Eye (tissue), 1 donor: Measurements from ENCODE around the gene THBS3.
"Not testable (repeated sequence)": the region's sequence is repeated elsewhere in the genome, so short reads cannot be mapped to it uniquely, and the experiment has no call there.

ENCODE experiments used
- DNase-seq: peaks from one replicate; pipeline ENCODE4 v3.0.0-alpha.2; 2015

The THBS3 gene

DNA sequence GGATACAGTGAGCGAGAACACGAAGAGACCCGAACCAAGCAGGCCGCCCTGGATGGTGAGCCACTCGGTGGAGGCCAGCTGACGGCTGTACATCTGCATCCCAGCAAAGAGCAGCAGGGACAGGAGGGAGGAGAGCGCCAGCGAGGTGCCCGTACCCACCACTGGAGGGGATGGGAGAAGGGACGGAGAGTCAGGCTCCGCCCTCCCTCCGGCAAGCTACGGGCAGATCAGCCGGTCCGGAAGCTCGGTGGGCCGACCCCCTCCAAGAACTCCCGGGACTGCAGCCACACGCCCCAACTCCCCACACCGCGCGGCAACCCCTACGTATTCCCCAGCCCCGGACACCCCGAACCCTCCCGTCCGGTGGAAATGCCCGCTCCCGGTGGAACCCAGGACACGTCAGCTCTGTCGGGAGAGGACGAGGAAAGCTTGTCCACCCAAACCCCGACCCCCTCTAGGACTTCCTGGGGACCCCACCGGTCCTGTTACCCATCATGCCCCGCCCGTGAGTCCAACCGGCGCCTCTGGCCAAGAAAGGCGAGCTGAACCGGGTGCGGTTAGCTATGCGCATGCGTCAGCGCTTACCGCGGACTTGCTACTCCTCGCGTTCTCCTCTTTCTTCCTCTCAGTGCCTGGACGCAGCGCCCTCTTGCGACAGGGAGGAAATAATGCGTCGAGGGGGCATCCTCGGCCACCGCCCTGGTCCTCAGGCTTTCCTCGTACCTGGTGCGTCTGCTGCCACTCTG lies 34.8 kb downstream of the THBS3 start, which contains the start of gene KRTCAP2:
KRTCAP2 (minus strand) TSS at position 573 of the 746 bp plus-strand sequence; CDS start at position 493, 80 bp downstream.
- peak; percentile 99 for DNase-seq

DNA sequence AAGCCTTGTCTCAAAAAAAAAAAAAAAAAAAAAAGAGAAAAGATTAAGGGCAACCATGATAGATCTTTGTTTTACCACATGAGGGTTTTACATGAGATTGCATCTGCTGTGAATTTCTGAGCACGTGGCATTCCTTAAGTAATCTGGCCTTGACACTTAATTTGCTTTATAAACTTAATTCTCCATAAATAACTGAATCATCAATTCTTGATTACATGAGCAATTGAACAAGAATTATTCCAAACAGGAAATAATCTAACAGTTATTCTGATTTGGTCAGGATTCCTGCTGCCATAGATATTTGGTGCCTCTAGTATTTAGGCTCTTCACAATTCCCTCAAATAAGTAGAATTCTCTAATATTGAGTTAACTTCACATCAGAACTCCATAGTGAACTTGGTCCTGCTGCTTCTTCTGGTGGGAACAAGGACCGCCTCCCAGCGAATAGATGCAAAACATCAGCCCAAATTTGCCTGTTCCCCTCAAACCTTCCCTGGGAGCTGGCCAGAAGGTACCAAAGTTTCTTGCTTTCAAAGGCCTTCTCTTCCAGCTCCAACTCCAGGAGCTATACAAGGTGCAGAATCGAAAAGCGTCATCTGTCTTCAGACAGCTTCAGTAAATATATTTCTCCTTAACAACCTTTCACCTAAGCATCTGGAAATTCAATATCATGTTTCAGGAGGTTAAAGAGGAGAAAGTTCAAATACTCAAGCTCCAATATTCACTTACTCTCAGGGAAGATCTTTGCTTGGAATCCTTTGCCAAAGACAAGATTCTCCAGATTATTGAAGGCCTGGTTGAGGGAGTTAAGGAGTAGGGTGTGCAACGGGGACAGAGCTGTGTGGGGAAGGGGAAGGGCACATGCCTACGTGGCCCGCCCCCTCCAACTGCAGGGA lies 35.6 kb downstream of the THBS3 start:
- no peak for DNase-seq

DNA sequence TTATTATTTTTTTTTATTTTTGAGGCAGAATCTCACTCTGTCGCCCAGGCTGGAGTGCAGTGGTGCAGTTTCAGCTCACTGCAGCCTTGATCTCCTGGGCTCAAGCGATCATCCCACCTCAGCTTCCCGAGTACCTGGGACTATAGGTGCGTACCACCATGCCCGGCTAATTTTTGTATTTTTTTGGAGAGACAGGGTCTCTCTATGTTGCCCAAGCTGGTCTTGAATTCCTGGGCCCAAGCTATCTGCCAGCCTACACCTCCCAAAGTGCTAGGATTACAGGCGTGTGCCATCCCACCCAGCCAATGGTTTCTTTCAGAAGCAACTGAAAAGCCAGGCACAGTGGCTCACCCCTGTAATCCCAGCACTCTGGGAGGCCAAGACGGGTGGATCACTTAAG lies 36.9 kb downstream of the THBS3 start:
- no peak for DNase-seq

DNA sequence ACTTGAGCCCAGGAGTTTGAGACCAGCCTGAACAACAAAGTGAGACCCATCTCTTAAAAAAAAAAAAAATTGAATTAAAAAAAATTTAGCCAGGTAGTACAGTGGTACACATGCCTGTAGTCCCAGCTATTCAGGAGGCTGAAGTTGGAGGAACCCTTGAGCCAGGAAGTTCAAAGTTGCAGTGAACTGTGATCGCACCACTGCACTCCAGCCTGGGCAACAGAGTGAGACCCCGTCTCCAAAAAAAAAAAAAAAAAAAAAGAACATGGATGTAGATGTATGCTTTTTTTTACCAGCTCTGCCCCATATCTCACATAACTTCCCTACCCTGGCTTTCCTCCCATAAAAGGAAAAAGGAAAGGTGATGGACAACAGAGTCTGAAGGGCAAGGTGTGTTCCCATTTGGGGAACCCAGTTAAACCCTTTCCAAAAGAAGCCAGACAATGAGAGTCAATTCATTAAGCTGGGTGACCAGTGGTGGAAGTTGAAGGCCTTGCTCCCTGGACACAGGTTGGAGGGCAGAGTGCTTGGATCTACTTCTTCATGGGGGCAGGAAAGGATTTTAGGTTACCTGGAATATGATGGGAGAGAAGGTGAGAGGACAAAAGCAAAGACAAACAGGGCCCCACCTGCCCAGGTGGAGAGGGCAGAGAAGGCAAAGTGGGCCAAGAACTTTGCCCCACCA lies 37.5 kb downstream of the THBS3 start:
- no peak for DNase-seq

DNA sequence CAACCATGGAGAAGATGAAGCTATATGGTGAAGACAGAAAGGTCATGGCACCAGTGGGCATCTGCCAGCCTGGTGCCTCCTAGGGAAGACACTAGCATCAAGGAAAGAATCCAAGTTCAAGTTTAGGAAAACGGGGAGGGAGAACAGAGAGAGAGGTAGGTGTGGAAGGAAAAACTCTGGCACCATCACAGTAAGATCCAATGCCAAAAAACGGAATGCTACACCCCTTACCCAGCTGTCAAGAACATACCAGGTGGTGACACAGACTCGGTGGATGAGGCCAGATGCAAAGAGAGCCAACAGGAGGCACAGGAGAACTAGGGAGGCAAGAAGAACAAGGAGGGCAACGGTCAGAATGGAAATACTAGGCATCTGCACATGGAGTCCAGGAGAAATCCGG lies 38.2 kb downstream of the THBS3 start:
- no peak for DNase-seq

GRCh38 chr1:155168456-155169210 lies 39.1 kb downstream of the THBS3 start:
- no peak for DNase-seq

- not testable (repeated sequence) for DNase-seq
Observed at GRCh38 chr1:155168105-155168445, 39.6 kb downstream of the THBS3 start.

DNA sequence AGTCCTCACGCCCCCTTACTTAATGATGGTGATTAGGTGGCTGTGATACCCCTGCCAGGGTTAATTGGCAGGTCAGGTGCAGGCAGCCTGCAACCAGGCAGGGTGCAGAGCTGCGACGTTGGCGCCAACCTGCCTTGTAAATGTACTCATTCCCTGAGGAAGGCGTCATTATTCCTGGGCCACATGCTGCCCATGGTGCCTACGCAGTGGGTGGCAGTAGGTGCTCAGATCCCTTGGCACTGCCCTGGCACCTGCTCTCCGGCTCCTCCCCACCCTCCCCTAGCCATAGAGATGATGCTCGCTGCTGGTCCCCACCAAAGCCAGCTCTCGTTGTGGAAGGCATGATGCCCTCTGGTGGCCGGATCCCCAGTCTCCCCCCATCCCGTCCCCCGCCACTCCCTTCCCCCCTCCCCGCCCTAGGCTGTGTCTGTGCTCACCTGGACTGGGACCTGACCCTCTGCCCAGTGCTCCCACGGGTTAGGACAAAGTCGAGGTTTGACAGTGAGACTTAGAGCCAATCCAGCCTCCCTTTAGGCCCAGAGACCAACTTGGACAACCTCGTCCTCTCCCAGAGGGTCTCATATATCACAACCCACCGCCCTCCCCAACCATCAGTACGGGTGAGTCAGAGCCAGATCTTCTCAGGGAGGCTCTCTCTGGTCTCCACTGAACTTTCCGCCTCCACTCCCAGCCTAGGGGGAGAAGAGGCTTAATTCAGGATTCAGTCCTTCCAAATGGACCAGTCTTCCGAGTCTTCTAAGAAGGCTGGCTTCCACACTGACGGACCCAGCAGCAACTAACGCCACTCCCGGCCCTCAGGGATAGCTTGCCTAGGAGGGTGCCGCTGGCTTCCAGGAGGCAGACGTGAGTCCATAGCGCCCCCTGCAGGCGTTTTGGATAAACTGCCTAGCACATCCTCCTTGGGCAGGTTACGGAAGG lies 40.3 kb downstream of the THBS3 start:
- DNase-seq = peak; percentile 95

DNA sequence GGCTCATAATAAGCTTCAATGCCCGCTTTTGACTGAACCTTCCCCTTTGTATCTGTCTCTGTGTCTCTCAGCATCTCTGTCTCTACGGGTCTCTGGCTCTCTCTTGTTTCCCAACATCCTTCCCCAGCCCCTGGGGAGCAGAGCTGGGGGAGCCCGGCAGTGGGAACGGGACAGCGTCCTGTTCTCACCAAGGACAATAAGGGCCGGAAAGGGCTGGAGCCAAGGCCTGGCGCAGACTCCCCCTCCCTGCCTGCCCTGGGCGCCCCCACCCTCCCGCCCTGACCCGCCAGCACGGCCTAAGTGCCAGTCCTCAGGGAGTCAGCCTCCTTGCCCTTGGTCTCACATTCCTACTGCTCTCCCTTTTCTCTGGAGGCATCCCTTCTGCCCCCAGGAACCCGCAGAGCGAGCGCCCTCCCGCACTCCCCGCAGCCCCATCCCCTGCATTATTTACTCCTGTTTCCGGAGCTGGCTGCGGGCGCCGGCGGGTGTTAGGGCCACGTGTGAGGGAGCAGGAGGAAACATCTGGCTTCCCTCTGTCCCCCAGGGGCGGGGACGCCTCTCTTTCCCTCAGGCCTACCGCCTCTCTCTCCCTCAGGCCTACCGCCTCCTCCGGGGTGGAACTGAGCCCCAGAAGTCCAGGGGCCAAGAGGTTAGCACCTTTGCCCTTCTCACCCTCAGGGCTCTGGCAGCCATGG lies 41.1 kb downstream of the THBS3 start:
- DNase-seq = peak; percentile 73

- DNase-seq = no peak
Observed at GRCh38 chr1:155166051-155166470, 41.6 kb downstream of the THBS3 start.

DNA sequence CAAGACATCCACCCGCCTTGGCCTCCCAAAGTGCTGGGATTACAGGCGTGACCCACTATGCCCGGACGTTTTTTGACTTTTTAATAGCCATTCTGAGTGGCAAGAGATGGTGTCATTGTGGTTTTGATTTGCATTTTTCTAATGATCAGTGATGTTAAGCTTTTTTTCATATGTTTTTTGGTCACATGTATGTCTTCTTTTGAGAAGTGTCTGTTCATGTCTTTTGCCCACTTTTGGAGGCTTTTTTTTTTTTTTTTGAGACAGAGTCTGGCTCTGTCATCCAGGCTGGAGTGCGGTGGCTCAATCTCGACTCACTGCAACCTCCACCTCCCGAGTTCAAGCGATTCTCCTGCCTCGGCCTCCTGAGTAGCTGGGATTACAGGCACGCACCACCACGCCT lies 43.1 kb downstream of the THBS3 start:
- not testable (repeated sequence) for DNase-seq

- not testable (repeated sequence) for DNase-seq
Observed at GRCh38 chr1:155163785-155164184, 43.9 kb downstream of the THBS3 start.

DNA sequence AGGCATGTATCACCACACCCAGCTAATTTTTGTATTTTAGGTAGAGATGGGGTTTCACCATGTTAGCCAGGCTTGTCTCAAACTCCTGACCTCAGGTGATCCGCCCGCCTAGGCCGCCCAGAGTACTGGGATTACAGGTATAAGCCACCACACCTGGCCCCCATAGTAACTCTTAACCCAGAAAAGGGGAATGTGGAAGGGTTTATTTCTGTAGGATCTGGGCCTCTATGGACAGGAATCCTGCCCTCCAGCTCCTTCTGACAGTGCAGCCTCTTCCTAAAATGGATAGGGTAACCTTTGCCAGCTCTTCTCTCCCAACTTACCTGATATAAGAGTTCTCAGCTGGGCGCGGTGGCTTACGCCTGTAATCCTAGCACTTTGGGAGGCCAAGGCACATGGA lies 45.1 kb downstream of the THBS3 start:
- not testable (repeated sequence) for DNase-seq

GRCh38 chr1:155160128-155160527 lies 47.6 kb downstream of the THBS3 start:
- no peak for DNase-seq

DNA sequence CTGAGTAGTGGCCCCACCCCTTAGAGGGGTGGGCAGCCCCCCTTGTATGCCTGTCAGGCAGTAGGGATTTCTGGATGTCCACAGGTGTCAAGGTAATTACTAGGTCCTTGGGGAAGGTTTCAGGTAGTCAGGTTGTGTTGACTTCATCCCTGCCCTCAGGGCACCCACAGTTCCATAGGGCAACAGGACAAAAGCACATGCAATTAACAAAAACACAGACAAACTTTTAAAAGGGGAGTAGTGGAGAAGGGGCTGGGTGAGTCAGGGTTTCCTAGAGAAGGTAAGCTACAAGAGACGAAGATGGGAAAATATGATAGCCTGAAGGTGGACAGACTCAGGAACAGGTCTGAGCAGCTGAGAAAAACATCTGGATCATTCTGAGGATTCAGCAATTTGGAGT lies 48.7 kb downstream of the THBS3 start:
- DNase-seq = no peak

DNA sequence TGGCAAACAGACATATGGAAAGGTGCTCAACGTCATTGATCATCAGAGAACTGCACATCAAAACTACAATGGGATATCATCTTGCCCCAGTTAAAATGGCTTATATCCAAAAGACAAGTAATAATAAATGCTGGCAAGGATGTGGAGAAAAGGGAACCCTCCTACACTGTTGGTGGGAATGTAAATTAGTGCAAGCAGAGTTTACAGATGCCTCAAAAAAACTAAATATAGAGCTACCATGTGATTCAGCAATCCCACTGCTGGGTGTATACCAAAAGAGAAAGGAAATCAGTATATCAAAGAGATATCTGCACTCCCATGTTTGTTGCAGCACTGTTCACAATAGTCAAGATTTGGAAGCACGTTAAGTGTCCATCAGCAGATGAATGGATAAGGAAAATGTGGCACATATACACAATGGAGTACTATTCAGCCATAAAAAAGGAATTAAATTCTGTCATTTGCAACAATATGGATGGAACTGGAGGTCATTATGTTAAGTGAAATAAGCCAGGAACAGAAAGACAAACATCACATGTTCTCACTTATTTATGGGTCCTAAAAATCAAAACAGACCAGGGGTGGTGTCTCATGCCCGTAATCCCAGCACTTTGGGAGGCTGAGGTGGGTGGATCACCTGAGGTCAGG lies 51.6 kb downstream of the THBS3 start:
- DNase-seq = not testable (repeated sequence)
